Thyroid gland (tissue), 4 donors: ENCODE results near the gene TCF12. TPM values are rescaled to one million over a fixed set of nuclear protein-coding genes. Genes with fewer than 3 reads are reported as not detected.

Experiments
- DNase-seq, 2 donors: peaks; one replicate each; pipeline ENCODE4 v3.0.0-alpha.2; 2019
- H3K27ac ChIP-seq, 3 donors: fragments of 200-600 bp; sonication (generic); 1 replicate in 2 of 3; 2 replicates in 1 of 3; pipeline ENCODE4 v1.5.1; 2016 to 2019; ENCODE audit warnings: mild to moderate bottlenecking in 1 of 3, moderate library complexity in 1 of 3
- H3K27me3 ChIP-seq: fragments of 200-600 bp; sonication (generic); one replicate; pipeline ENCODE4 v1.5.1; 2019
- H3K36me3 ChIP-seq, 2 donors: fragments of 200-600 bp; sonication (generic); one replicate each; pipeline ENCODE4 v1.5.1; 2016 to 2019
- H3K4me1 ChIP-seq, 2 donors: fragments of 200-600 bp; sonication (generic); one replicate each; pipeline ENCODE4 v1.5.1; 2017 to 2019
- H3K4me3 ChIP-seq, 3 donors: fragments of 200-600 bp; sonication (generic); replicated peaks in 1 of 3; 1 replicate in 2 of 3; 2 replicates in 1 of 3; pipeline ENCODE4 v1.5.1; 2016; ENCODE audit warnings: mild to moderate bottlenecking in 1 of 3
- H3K9me3 ChIP-seq: fragments of 200-600 bp; sonication (generic); one replicate; pipeline ENCODE4 v1.5.1; 2017
- POLR2A ChIP-seq, 2 donors: fragments of 450-650 bp; IDR thresholded peaks; one replicate each; pipeline ENCODE4 v1.6.1; 2017; ENCODE audit warnings: antibody characterized with exemption in 2 of 2, mild to moderate bottlenecking in 2 of 2, moderate library complexity in 1 of 2
- WGBS, 2 donors: methylation state at CpG; one replicate each; pipeline ENCODE4 v1.1.5; 2017; 5-methylcytosine and 5-hydroxymethylcytosine counted together
- intact Hi-C: fragments of 100-400 bp; cut with DNase I; formaldehyde crosslinking; loops from one replicate; pipeline ENCODE4 v1.15.1; 2023
- total RNA-seq, 4 donors: library from RNA; depleted of rRNA; stranded (reverse); fragments of >200 nt; gene quantifications; one replicate each; pipeline ENCODE4 v1.2.3, GENCODE V29; 2016
- TF ChIP-seq, protein P1 (sequence below), 6 experiments: fragments of 200-600 bp in 3 of 6; fragments of 450-650 bp in 3 of 6; sonication (generic) in 3 of 6; IDR thresholded peaks; one replicate each; pipeline ENCODE4 v1.5.1; 2016 to 2019; ENCODE audit warnings: antibody characterized with exemption in 6 of 6, mild to moderate bottlenecking in 2 of 6, inconsistent platforms in 1 of 6, moderate library complexity in 1 of 6

TCF12 gene
- total RNA-seq, 4 donors from 2014 or later, result 54.8 to 156 (median 108) TPM

DNA sequence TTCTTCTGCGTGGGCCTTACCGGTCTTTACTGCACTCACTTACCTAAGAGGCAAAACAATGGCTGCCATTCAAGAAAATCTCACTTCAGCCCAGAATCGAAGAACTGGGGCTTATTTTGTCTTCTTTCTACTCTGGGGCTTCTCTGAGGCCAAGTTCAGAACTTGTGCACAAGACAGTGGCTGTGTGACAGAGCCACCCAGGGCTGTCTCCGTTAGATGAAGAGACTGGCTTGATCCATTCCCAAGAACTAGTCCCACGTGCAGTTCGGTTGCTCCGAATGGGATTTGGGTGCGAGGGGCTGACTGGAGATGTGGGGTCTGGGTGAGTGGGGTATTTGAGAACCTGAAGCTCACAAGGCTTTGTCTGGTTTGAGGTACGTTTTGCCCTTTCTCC is 795 bp upstream of the TCF12 start:
- H3K4me1 ChIP-seq, result peaks cover 0 to 19% of the 10 kb centered on the region in 2 donors
- H3K4me3 ChIP-seq, result peak overlapping the region; percentile 43 to 98 (median 96)
- no peaks in the 10 kb centered on the region for H3K36me3 ChIP-seq
- intact Hi-C loops, result loop anchor here (2.0 to 10.0 kb wide), 2 partner anchors 31 to 387 kb away; no protein-coding TSS in a partner anchor
- TF ChIP-seq POLR2A (IDR thresholded peaks at IDR 0.05), result no peak
- TF ChIP-seq, protein P1, sequence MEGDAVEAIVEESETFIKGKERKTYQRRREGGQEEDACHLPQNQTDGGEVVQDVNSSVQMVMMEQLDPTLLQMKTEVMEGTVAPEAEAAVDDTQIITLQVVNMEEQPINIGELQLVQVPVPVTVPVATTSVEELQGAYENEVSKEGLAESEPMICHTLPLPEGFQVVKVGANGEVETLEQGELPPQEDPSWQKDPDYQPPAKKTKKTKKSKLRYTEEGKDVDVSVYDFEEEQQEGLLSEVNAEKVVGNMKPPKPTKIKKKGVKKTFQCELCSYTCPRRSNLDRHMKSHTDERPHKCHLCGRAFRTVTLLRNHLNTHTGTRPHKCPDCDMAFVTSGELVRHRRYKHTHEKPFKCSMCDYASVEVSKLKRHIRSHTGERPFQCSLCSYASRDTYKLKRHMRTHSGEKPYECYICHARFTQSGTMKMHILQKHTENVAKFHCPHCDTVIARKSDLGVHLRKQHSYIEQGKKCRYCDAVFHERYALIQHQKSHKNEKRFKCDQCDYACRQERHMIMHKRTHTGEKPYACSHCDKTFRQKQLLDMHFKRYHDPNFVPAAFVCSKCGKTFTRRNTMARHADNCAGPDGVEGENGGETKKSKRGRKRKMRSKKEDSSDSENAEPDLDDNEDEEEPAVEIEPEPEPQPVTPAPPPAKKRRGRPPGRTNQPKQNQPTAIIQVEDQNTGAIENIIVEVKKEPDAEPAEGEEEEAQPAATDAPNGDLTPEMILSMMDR (IDR thresholded peaks at IDR 0.05), result no peak
- WGBS, 2 donors, result 21 to 32% methylated on average over 6 to 8 of the region's 9 CpGs
- peak overlapping the region; percentile 70 to 95 (median 90) for H3K27ac ChIP-seq
- H3K9me3 ChIP-seq, result no peaks in the 10 kb centered on the region
- H3K27me3 ChIP-seq, result no peaks in the 10 kb centered on the region
- no peak for DNase-seq

DNA sequence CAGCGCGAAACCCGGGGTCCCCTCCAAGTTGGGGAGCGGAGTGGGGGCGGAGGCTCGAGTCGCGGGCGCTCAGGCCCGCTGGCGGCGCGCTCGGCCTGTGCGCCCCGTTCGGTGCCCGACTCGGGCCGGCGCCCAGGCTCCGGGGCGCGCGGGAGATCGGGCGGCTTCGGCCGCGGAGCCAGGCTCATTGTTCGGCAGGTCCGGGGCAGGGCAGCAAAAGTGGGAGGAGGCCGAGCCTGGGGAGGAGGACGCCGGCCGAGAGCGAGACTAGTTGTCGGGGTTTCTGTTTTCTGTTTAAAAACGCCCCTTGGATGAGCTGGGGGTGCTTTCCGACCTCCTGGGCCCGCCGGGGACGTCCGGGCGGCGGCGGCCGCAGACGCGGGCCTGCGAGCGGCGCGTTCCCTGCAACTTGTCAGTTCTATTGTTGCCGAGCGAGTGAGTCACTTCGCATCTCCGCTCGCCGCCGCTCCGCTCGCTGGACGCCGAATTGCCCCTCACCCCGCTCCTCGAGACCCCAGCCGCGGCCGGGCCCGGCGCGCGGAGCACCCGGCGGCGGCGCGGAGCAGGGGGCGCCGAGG is 676 bp downstream of the TCF12 start:
- intact Hi-C loops, result loop anchor here (2.0 to 10.0 kb wide), 2 partner anchors 32 to 386 kb away; no protein-coding TSS in a partner anchor
- Histone ChIP-seq H3K9me3 (no peaks in the 10 kb centered on the region), H3K4me3 (peak overlapping the region; percentile 92 to 98 (median 96)), H3K4me1 (peaks cover 0 to 24% of the 10 kb centered on the region in 2 donors), H3K27ac (peak overlapping the region; percentile 66 to 95 (median 90)), H3K36me3 (no peaks in the 10 kb centered on the region), H3K27me3 (no peaks in the 10 kb centered on the region)
- TF ChIP-seq, protein P1 (IDR thresholded peaks at IDR 0.05), result no peak
- TF ChIP-seq POLR2A (IDR thresholded peaks at IDR 0.05), result peak in 1 of 2 donors; percentile 31
- DNase-seq, result peak; percentile 46 to 49
- 0% methylated on average over 2 to 3 of the region's 81 CpGs for WGBS, 2 donors

DNA sequence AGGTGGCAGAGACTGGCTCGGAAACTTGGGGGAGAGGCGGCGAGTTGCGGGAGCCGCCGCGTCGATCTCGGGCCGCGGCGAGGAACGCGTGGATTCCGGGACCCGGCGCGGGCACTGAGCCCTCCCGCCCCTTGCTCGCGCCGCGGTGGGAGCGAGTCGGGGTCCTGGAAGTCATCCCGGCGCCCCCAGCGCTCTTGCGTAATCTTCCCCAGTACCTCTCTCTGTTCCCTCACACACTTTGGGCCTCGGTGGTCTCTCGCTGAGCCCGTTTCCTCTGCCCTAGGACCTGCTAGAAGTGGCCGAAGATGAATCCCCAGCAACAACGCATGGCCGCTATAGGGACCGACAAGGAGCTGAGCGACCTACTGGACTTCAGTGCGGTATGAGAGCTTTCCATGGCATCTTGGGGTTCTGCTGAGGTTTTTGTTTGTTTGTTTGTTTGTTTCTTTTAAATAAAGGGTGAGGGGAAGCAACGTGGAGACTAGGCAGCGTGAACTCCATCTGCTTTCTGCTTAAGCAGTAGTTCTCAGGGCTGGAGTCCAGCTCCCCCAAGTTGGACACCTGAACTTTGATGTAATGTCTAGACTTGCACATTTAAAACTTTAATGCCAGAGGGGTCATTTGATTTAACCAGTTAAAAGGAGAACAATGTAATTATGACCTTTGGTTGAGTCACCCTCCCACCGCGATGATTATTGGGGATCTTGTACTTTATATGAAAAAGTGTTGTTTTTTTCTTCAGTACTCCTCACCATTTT is 1.3 kb downstream of the TCF12 start:
- peaks cover 0 to 24% of the 10 kb centered on the region in 2 donors for H3K4me1 ChIP-seq
- H3K9me3 ChIP-seq, result no peaks in the 10 kb centered on the region
- 5 to 17% methylated on average over 5 to 17 of the region's 42 CpGs for WGBS, 2 donors
- no peaks in the 10 kb centered on the region for H3K36me3 ChIP-seq
- intact Hi-C loops, result loop anchor here (2.0 to 10.0 kb wide), 2 partner anchors 33 to 385 kb away; no protein-coding TSS in a partner anchor
- DNase-seq, result peak; percentile 10
- H3K27me3 ChIP-seq, result no peaks in the 10 kb centered on the region
- no peak for TF ChIP-seq POLR2A (IDR thresholded peaks at IDR 0.05)
- TF ChIP-seq, protein P1 (IDR thresholded peaks at IDR 0.05), result no peak
- H3K4me3 ChIP-seq, result peak overlapping the region; percentile 92 to 98 (median 96)
- peak overlapping the region; percentile 66 to 95 (median 90) for H3K27ac ChIP-seq

DNA sequence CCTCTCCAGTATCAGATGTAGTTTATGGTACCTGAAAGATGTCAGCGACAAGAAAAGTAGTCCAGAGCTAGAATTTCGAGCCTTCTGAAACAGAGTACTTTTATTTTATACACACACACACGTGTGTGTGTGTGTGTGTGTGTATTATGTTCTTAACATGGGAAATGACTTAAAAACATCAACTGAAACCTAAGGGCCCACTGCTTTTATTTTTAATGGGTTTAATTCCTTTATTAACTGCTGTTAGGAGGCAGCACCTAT is 1.9 kb downstream of the TCF12 start:
- Histone ChIP-seq H3K36me3 (no peaks in the 10 kb centered on the region), H3K9me3 (no peaks in the 10 kb centered on the region), H3K4me3 (no peak overlapping the region), H3K27ac (no peak overlapping the region), H3K27me3 (no peaks in the 10 kb centered on the region), H3K4me1 (peaks cover 0 to 24% of the 10 kb centered on the region in 2 donors)
- intact Hi-C loops, result no loop called here
- 19 to 22% methylated on average over 3 of the region's 3 CpGs for WGBS, 2 donors
- DNase-seq, result no peak
- no peak for TF ChIP-seq POLR2A (IDR thresholded peaks at IDR 0.05)
- TF ChIP-seq, protein P1 (IDR thresholded peaks at IDR 0.05), result no peak

GRCh38 chr15:56923174-56923591 is 4.7 kb downstream of the TCF12 start:
- Histone ChIP-seq H3K27me3 (no peaks in the 10 kb centered on the region), H3K36me3 (no peaks in the 10 kb centered on the region), H3K4me3 (no peak overlapping the region), H3K27ac (no peak overlapping the region), H3K9me3 (no peaks in the 10 kb centered on the region), H3K4me1 (peaks cover 10 to 21% of the 10 kb centered on the region in 2 donors)
- intact Hi-C loops, result no loop called here
- DNase-seq, result no peak
- TF ChIP-seq, protein P1 (IDR thresholded peaks at IDR 0.05), result no peak
- no peak for TF ChIP-seq POLR2A (IDR thresholded peaks at IDR 0.05)
- 80 to 86% methylated on average over 3 of the region's 3 CpGs for WGBS, 2 donors
